ENCODE measurements around the gene CCDC186.
A peak's percentile ranks its signal among the peaks of the same experiment; 100 is the strongest.

CCDC186 gene

DNA sequence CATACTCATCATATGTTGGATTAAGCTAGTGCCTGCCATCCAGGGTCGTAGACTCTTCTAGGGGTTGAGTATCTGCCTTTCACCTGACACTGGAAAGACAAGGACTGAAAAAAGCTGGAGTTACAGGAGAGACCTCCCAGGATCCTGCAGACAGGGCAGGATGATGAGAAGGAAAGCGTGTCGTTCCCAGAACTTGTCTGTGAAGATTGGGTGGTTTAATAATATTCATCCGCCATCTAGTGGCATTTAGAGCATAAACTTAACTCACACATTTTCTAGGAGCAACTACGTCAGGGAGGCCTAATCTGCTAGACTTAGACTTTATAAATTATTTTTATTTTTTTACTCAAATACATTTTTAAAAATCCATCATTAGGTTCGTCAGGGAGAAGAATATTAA, 70.7 kb downstream of the CCDC186 start:
- peak; percentile 32 to 77 (median 56) for DNase-seq

DNA sequence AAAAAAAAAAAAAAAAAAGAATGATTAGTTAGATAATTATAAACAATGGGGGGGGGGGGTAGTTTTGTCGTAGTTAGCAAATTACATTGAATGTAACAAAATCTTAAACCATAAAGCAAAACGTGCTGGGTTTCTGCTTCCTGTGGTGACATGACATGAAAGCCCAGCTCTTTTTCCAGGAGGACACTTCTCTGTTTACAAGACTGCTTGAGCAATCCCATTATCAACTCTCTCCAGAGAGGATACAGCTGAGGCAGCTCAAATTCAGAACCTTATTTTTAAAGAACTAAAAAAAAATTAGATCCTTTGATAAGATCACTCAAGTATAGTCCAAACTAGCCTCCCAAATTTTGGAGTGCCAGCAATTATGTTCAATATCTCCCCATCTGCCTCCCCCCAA, 71.7 kb downstream of the CCDC186 start:
- DNase-seq = peak; percentile 52 to 78 (median 66)

DNA sequence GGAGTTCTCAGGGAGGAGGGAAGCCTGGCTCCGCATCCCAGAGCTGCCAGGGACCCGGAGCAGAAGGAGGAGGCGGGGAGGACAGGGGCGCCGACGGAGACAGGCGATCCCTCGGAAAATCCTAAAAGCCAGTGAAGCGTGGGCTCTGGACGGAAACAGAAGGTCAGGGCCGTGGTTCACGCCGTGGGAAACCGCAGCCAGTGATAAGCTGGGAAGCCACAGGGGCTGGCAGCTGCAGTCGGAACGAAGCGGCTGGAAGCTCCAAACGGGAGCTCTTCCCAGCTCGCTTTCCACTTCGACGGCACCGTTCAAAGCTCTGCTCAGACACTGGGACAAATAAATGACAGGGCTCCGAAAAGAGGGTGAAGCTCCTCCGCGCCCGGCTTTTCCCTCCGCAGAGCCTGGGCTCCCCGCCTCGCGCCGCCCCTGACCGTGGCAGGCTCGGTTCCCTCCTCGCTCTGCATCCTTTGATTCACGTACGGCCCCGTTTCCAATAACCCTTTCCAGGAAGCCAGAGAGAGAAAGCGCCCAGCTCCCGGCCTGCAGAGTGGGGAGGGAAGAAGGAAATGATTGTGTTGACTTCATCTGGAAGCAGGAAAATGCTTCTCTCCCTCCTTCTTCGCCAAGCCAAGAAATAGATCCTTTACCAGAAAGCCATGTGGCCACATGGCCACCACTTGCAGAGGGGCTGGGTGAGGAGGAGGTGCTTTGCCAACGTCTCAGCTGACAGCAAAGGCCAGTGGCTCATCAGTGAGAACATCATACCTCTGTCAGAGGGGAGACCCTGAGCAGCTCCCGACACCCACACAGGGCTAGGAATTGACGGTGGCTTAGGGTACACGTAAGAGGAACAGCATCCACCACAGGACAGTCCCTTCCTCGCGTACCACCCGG, 72.9 kb downstream of the CCDC186 start:
- peak in 3 of 4 experiments; percentile 27 to 48 (median 37) for DNase-seq

DNA sequence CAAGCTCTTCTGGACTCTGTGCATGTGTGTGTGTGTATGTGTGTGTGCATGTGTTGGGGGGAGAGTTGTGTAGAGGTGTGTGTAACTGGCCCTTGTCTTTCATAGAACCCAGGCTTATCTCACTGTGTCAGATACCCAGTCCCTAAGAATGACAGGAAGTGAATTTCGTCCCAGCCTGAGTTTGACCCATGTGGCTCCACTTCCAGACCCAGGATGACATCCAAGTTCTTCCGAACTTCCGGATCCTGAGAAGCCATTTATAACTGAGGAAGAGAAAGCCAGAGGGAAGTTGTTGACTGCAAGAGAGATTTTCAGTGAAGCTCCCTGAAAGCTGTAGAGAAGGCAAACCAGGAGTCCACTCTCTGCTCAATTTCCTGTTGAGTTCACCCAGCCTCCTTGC, 77.1 kb downstream of the CCDC186 start:
- peak in 3 of 4 experiments; percentile 19 to 44 (median 30) for DNase-seq

DNA sequence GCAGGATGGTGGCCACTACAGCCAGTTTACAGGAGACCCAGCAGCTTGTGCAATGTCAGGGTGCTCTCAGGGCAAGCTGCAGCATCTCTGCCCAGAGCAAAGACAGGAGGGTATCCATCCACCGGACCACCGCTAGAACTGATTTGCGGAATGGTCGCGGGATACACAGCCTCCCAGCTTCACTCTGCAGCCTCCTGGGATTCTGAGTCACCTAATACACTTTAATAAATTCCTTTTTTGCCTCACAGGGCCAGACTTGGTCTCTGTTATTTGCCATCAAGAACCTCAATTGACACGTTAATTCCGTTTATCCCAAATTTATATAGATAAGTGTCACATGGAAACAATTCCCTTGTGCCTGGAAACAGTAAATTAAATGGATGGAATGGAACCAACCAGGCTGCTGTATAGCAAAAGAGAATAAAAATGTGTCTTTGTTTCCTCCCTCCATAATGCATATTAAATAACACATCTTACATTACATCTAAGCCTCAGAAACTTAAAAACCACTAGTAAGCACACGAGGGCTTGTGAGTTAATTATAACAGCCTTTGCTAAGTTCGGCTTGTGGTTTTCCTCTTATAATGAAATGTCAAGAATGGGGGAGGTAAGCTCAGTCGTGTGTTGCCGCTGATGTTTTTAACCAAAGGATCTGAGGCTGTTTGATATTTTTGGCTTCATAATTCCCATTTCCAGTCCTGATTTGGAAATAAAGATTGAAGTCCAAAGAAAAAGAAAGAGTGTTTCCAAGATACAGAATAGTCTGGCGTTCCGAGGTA, 78.3 kb downstream of the CCDC186 start:
- DNase-seq = no peak

DNA sequence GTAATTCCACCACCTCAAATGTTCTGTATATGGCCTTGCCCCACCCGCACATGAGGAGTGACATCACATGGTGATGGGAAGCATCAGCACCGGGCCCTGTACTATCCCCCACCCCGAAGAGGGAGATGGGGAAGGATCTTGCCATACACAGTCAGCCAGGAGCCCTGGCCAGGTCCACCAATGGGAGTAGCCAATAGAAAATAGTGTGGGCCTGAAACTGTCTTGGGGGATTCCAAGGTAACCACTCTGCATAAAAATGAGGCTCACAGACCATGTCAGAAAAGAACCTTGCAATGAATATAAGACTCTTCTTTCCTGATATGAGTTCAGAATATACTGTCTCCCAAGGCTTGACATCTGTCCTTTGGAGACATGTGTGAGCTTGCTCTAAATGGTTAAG, 79.2 kb downstream of the CCDC186 start:
- DNase-seq = no peak

DNA sequence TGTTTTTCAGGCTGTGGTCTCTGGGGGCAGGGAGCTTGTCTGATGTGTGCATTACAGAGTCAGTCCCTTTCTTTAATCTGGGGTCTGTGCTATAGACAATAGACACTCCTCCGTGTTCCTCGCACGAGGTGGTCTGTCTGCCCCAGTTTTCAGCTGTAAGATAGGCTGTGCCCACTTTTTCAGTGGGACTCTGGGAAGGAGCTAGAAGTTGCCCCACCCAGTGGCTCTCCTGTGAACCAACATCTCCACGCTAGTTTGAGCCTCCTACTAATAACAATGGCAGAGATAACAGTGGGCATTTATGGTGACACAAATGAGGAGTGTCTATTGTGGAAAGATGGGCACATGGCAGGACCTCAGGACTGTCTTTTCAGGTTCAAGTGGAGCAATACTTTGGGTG, 86.3 kb downstream of the CCDC186 start:
- no peak for DNase-seq

DNA sequence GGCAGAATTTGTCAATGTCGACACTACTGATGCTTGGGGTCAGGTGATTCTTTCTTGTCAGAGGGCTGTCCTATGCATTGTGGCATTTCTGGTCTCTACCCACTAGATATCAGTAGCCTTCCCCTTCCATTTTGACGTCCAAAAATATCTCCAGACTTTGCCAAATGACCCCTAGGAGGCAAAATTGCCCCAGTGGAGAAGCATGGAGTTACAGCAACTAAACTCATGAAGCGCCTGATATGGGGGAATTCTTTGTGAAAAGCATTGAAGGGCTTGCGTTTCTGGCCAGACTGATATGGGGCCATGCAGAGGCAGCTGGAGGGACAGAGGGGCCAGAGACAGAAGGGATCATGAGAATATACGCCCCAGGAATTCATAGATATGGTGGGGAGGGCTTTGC, 86.7 kb downstream of the CCDC186 start:
- DNase-seq = no peak

DNA sequence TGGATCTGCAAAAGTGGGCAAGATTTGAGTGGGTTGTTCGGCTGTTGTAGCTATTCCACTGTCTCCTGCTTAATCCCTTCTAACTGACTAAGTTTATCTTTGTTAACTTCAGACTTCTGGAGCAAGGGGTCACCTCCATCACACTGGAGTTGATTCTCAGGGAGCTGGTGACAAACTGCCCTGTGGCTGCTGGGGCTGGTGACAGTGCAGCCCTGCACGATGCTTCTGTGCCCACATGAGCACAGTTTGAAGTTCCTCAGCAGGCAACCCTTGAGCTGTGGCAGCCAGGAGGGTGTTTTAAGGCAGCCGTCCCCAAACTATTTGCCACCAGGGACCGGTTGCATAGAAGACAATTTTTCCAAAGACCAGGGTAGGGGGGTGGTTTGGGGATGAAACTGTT, 89.8 kb downstream of the CCDC186 start:
- DNase-seq = no peak

DNA sequence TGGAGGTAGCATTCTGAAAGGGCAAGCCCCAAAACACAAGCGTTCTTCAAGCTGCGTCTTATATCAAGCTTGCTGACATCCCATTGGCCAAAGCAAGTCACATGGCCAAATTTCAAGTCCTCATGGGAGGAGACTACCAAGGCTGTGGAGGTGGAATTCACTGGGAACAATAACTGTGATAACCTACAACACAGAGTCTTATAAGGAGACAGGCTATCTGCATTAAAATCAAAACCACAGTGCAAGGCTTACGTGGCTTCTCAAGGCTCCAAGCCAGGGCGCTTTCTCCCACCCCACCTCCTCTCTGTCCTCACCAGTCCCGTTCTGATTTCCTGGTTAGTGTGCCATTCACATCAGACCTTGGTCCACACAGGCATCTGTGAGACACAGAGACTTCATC, 91.0 kb downstream of the CCDC186 start:
- DNase-seq = no peak

DNA sequence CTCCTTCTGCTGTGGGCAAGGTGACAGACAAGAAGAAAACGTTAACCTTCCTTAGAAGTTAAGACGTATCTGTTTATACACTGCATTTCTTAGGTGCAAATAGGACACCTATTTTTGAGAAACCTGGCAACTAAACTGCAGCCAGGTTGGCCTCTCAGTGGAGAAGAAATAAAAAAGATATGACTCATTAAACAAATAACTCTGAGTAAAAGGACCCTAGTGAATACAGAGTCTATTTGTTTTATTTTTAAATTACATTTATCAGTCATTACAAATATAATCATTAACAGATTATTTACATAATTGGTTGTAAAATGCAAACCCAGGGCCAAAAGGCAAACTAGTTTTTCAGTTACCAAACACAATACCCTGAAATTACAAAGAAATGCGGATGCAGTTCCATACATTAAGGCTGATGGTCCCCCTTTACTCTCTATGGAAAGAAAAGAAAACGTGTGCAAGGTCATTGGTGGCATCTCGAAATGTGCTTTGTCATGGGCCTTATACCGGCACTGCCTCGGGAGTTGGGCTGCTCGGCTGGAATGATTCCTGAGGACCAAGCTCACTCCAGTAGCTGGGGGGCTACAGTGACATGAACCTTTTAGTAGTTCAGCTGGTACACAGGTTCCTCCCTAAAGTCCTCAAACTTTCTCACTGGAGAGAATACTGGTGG, 92.0 kb downstream of the CCDC186 start:
- DNase-seq = no peak

DNA sequence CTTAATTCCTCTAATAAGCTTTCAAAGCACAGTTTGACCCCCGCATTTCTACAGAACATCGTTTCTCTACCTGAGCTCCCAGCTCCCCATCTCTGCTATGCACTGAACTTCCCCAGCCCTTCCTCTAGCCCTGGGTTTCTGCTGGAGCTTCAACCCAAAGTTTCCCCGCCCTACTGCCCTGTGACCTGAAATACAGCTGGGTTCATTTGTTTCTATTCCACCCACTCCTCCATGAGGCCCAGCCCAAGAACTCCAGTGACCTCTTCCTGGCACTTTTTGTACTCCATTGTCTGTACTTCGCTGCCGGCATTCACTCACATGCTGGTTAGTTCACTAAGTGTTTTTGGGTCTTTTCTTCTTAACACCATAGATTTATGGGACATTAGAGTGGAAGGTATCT, 94.6 kb downstream of the CCDC186 start:
- DNase-seq = peak in 1 of 4 experiments; percentile 43

DNA sequence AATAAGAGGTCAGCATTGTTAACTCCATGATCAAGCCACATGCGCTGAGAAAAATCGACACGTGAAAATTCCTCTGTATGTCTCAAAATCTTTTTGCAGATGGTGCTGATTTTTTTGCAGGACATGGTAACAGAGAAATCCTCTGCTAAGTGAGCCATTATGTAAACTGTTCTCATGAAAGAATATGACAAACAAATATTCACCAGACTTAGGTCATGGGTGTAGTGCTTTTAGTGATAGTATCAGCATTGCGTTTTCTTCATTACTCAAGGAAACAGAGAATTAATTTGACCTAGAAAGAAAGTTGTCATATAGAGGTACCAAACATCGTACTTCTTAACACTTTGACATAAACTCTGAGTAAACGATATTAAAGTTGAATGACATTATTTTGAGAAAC, 95.7 kb downstream of the CCDC186 start:
- no peak for DNase-seq

DNA sequence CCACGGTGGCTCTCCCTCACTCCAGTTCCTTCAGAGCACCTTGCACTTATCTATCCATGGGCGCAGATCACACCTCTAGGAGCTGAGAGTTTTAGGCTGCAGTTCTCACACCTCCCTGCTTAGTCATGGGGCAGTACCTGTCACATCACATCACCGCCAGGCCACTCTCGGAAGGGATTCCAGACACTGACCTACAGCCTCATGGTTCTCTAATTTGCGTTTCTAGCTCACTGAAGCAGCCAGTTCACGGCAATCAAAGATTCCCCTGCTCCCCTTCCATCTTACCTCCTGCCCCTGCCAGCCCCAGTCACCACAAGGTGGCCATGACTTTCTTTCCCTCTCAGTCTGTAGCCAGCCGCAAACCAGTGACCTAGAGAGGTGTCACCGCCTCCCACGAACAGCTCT, 96.2 kb downstream of the CCDC186 start:
- DNase-seq = no peak

DNA sequence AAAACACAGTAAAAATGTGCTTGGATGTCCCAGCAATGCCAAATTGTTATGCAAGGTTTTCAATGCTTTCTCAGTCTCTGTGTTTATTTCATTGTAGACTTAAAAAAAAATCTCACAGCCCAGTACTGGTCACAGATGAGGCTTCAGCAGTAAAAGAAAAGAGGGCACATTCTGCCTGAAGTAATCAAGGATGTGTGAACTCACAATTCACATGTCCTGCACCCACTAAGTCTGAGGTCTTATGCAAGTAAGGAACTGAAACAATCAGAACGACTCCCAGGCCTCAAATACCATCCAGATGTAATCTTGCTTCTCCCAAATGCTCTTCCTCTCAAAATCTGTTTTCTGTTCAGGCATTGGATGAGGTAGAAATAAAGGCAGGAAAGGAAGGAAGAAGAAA, 96.7 kb downstream of the CCDC186 start:
- peak; percentile 38 to 85 (median 70) for DNase-seq

DNA sequence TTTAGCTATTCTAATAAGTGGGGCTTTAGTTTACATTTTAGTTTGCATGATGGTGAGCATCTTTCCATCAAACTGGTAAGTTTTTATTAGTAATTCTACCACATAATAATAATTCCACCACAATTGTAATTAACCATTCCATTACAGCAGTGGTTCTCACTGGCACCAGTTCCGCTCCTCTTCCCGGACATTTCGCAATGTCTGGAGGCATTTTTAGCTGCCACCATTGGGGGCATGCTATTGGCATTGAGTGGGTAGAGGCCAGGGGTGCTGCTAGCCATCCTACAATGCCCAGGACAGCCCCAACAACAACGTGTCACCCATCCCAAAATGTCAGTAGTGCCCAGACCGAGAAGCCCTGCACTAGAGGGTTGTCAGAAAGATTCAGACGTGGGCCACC, 98.9 kb downstream of the CCDC186 start:
- DNase-seq = no peak

DNA sequence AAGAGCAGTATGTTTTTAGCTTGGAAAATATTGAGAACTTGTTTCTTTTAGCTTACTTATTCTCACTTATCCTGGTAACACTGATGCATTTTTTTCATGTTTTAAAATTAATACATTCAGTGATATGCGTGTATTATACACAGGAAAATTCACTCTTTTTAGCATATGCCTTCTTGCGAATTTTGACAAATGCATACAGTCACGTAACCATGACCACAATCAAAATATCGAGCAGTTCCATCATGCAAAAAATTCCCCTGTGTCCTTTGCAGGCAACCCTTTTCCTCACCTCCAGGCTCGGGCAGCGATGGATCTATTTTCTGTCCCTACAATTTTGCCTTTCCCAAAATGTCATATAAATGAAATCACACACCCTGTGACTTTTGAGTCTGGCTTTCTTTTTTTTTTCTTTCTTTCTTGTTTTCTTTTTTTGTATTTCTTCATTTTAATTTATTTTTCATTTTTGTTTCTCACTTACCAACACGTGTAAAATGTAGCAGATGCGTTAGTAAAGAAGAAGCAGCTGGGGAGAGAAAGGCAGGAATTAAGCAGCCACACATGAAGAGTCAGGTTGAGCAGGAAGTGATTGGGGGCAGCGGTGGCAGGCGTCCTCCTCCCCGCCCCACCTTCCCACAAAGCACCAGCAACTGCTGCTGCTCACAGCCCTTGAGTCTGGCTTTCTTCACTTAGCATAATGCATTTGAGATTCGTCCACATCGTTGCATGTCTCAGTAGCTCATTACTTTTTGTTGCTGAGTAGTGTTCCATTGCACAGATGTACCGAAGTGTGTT, 100.4 kb downstream of the CCDC186 start:
- DNase-seq = peak in 2 of 4 experiments; percentile 21 to 31

DNA sequence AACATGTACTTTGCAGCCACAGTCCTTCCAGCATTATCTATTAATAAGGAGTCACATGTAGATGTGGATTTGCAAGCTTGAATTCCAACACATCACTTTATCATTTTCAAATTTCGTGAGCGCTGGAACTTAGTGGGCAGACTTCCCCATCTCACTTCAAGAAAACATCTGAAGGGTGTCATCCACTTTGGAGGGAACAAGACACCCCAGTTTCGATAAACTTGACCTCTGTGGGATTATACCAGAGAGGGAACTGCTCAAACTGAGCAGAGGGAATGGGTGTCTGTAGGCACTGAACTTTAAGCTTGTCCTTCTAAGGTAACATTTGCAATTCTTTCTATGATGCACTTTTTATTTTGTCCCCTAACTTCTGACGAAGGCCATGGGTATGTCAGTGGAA, 102.8 kb downstream of the CCDC186 start:
- DNase-seq = peak; percentile 49 to 72 (median 58)

Data from suppressor macrophage (primary cell).